ENCODE measurements around the gene CAMK1G.

The CAMK1G gene

GRCh38 chr1:209554761-209555611, 28.5 kb upstream of the CAMK1G start:
- H3K36me3 ChIP-seq (replicated peaks), result no peaks in the 10 kb centered on the region
- H3K9me3 ChIP-seq, result no peaks in the 10 kb centered on the region
- in situ Hi-C loops (cut with MboI; ENCODE audit: low sequenced_read_pairs), result no loop called here

DNA sequence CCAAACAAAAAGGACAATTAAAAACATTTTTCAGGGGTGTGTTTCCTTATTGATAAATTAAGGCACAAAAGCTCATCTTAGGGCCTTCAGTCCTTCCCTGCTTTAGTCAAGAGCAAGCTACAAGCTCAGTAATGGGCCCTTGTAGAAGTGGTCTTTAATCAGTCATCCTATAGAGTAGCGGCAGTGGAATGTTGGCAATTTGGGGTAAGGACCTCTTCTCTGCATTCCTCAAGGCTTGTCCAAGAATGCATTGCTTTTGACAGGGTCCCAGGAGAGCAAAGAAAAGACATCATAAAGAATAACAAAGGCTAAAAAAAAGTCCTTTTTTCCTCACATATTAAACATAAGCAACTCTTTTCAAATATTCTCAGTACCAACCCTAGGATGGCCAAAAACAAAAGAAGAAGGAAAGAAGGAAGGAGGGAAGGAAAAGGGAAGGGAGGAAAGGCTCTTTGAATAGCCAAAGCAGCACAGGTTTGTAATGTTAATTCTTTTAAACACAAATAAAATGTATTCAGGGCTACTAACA, 27.3 kb upstream of the CAMK1G start:
- Histone ChIP-seq H3K27me3 (ENCODE audit: low read depth) (no peaks in the 10 kb centered on the region), H3K9me3 (no peaks in the 10 kb centered on the region), H3K36me3 (replicated peaks) (no peaks in the 10 kb centered on the region), H3K4me3 (no peak overlapping the region), H3K4me1 (peaks cover 12% of the 10 kb centered on the region)
- peak; percentile 65 to 94 for DNase-seq (ENCODE audit: low spot score in 2 of 2)
- in situ Hi-C loops (cut with MboI; ENCODE audit: low sequenced_read_pairs), result no loop called here

More at GRCh38 chr1:209554761-209555611, 28.5 kb upstream of the CAMK1G start:
- no peak for DNase-seq (ENCODE audit: low spot score in 2 of 2)
- peaks cover 12% of the 10 kb centered on the region for H3K4me1 ChIP-seq
- no peaks in the 10 kb centered on the region for H3K27me3 ChIP-seq (ENCODE audit: low read depth)
- H3K4me3 ChIP-seq, result no peak overlapping the region

GRCh38 chr1:209557221-209557620, 26.3 kb upstream of the CAMK1G start:
- Histone ChIP-seq H3K27me3 (ENCODE audit: low read depth) (no peaks in the 10 kb centered on the region), H3K4me1 (peaks cover 12% of the 10 kb centered on the region), H3K4me3 (no peak overlapping the region), H3K36me3 (replicated peaks) (no peaks in the 10 kb centered on the region), H3K9me3 (no peaks in the 10 kb centered on the region)
- DNase-seq (ENCODE audit: low spot score in 2 of 2), result no peak
- in situ Hi-C loops (cut with MboI; ENCODE audit: low sequenced_read_pairs), result no loop called here

GRCh38 chr1:209560529-209560928, 23.0 kb upstream of the CAMK1G start:
- H3K9me3 ChIP-seq, result no peaks in the 10 kb centered on the region
- peaks cover 3% of the 10 kb centered on the region; the same call in 1 of the 2 replicates for H3K27me3 ChIP-seq (ENCODE audit: low read depth)
- no peak overlapping the region for H3K4me3 ChIP-seq
- peaks cover 11% of the 10 kb centered on the region for H3K4me1 ChIP-seq
- in situ Hi-C loops (cut with MboI; ENCODE audit: low sequenced_read_pairs), result no loop called here
- DNase-seq (ENCODE audit: low spot score in 2 of 2), result no peak
- H3K36me3 ChIP-seq (replicated peaks), result no peaks in the 10 kb centered on the region

GRCh38 chr1:209560952-209561351, 22.6 kb upstream of the CAMK1G start:
- H3K9me3 ChIP-seq, result no peaks in the 10 kb centered on the region
- no peaks in the 10 kb centered on the region for H3K36me3 ChIP-seq (replicated peaks)
- in situ Hi-C loops (cut with MboI; ENCODE audit: low sequenced_read_pairs), result no loop called here
- no peak for DNase-seq (ENCODE audit: low spot score in 2 of 2)
- H3K27me3 ChIP-seq (ENCODE audit: low read depth), result peaks cover 3% of the 10 kb centered on the region; the same call in 1 of the 2 replicates
- peaks cover 6% of the 10 kb centered on the region for H3K4me1 ChIP-seq
- no peak overlapping the region for H3K4me3 ChIP-seq

- no peak for DNase-seq (ENCODE audit: low spot score in 2 of 2)
- peaks cover 4% of the 10 kb centered on the region; the same call in 1 of the 2 replicates for H3K27me3 ChIP-seq (ENCODE audit: low read depth)
- peaks cover 5% of the 10 kb centered on the region for H3K4me1 ChIP-seq
- no peak overlapping the region for H3K4me3 ChIP-seq
- H3K36me3 ChIP-seq (replicated peaks), result no peaks in the 10 kb centered on the region
- in situ Hi-C loops (cut with MboI; ENCODE audit: low sequenced_read_pairs), result no loop called here
- H3K9me3 ChIP-seq, result no peaks in the 10 kb centered on the region
Observed at GRCh38 chr1:209561532-209561931, 22.0 kb upstream of the CAMK1G start.

GRCh38 chr1:209564849-209565248, 18.7 kb upstream of the CAMK1G start:
- H3K9me3 ChIP-seq, result no peaks in the 10 kb centered on the region
- no peak overlapping the region for H3K4me3 ChIP-seq
- H3K4me1 ChIP-seq, result no peaks in the 10 kb centered on the region
- in situ Hi-C loops (cut with MboI; ENCODE audit: low sequenced_read_pairs), result no loop called here
- no peaks in the 10 kb centered on the region for H3K36me3 ChIP-seq (replicated peaks)
- no peak for DNase-seq (ENCODE audit: low spot score in 2 of 2)
- peaks cover 6% of the 10 kb centered on the region for H3K27me3 ChIP-seq (ENCODE audit: low read depth)

GRCh38 chr1:209565759-209566678, 17.5 kb upstream of the CAMK1G start:
- Histone ChIP-seq H3K4me1 (no peaks in the 10 kb centered on the region), H3K36me3 (replicated peaks) (no peaks in the 10 kb centered on the region), H3K4me3 (no peak overlapping the region), H3K9me3 (no peaks in the 10 kb centered on the region), H3K27me3 (ENCODE audit: low read depth) (peaks cover 11% of the 10 kb centered on the region)
- in situ Hi-C loops (cut with MboI; ENCODE audit: low sequenced_read_pairs), result no loop called here
- DNase-seq (ENCODE audit: low spot score in 2 of 2), result peak; percentile 72 to 91

DNA sequence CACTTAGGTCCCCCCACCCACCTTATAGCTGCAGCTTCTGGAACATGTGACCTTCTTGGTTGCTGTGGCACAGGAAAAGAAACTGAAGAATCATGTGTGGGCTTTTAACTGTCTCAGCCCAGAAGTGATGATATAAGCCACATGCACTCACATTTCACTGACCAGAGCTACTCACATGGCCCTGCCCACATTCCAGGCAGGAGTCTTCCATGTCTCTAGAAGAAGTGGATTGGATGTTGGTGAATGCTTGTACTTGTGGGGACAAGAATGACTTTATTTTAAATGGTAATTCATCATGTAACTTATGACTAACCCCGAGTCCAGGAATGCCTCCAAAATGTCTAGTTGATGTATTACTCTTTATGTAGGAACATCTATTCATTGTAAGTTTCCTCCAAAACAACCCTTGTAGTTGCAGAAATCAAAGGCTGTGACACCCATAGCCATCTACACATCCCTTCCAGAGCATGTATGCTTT, 15.8 kb upstream of the CAMK1G start:
- in situ Hi-C loops (cut with MboI; ENCODE audit: low sequenced_read_pairs), result no loop called here
- Histone ChIP-seq H3K4me3 (no peak overlapping the region), H3K27me3 (ENCODE audit: low read depth) (peaks cover 20% of the 10 kb centered on the region), H3K9me3 (no peaks in the 10 kb centered on the region), H3K4me1 (no peaks in the 10 kb centered on the region), H3K36me3 (replicated peaks) (no peaks in the 10 kb centered on the region)
- no peak for DNase-seq (ENCODE audit: low spot score in 2 of 2)

DNA sequence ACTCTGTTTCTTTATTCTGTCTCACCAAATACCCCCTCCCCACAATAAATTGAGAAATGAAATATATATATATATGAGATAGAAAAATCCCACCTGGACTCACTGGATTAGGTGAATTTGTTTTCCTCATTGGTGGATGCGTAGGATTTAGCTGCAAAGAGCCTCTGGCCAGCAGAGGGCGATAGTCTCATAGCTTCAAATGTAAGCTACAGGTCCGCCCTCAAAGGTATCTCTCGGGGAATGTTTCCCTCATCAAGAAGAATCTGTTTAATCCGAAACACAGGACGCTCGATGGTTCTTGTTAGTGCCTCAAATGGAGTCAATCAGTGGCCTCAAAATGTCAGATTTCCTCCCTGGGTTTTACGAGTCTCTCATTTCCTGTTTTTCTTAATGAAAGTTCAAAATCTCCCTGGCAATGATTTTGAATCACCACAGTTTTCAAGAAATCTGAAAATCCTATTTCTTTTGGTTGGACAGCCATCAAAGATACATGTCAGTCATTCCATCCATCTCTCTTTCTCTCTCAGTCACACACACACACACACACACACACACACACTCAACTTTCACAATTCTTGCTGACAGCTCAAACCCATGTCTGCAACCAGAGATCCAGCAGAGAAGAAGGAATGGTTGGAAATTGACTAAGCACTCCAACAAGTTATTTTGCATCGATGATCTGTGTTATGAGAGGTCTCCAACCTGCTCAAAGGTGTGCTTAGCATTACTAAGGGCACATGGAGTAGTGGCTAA, 13.9 kb upstream of the CAMK1G start:
- H3K36me3 ChIP-seq (replicated peaks), result no peaks in the 10 kb centered on the region
- peak; percentile 61 to 85 for DNase-seq (ENCODE audit: low spot score in 2 of 2)
- in situ Hi-C loops (cut with MboI; ENCODE audit: low sequenced_read_pairs), result loop anchor here (10.0 kb wide), 1 partner anchor 125 kb away; no protein-coding TSS in a partner anchor
- H3K4me1 ChIP-seq, result no peaks in the 10 kb centered on the region
- no peak overlapping the region for H3K4me3 ChIP-seq
- no peaks in the 10 kb centered on the region for H3K9me3 ChIP-seq
- H3K27me3 ChIP-seq (ENCODE audit: low read depth), result peaks cover 30% of the 10 kb centered on the region

GRCh38 chr1:209570743-209571142, 12.8 kb upstream of the CAMK1G start:
- no peak overlapping the region for H3K4me3 ChIP-seq
- in situ Hi-C loops (cut with MboI; ENCODE audit: low sequenced_read_pairs), result loop anchor here (10.0 kb wide), 1 partner anchor 124 kb away; no protein-coding TSS in a partner anchor
- H3K27me3 ChIP-seq (ENCODE audit: low read depth), result peaks cover 31% of the 10 kb centered on the region
- no peaks in the 10 kb centered on the region for H3K4me1 ChIP-seq
- no peak for DNase-seq (ENCODE audit: low spot score in 2 of 2)
- no peaks in the 10 kb centered on the region for H3K36me3 ChIP-seq (replicated peaks)
- no peaks in the 10 kb centered on the region for H3K9me3 ChIP-seq

GRCh38 chr1:209576392-209577197, 6.9 kb upstream of the CAMK1G start:
- H3K27me3 ChIP-seq (ENCODE audit: low read depth), result peaks cover 24% of the 10 kb centered on the region
- in situ Hi-C loops (cut with MboI; ENCODE audit: low sequenced_read_pairs), result loop anchor here (10.0 kb wide), 1 partner anchor 118 kb away; no protein-coding TSS in a partner anchor
- no peaks in the 10 kb centered on the region for H3K4me1 ChIP-seq
- H3K9me3 ChIP-seq, result no peaks in the 10 kb centered on the region
- peak; percentile 47 to 85 for DNase-seq (ENCODE audit: low spot score in 2 of 2)
- no peak overlapping the region for H3K4me3 ChIP-seq
- no peaks in the 10 kb centered on the region for H3K36me3 ChIP-seq (replicated peaks)
